IPS DF 4.7 (cell line): ENCODE measurements around the gene ZMYM4.
"Not testable (repeated sequence)": the region's sequence is repeated elsewhere in the genome, so short reads cannot be mapped to it uniquely, and the experiment has no call there.

Experiments
- DNase-seq: peaks from one replicate; pipeline ENCODE4 v3.0.0-alpha.2; 2013; ENCODE audit warnings: low spot score; ENCODE audit errors: extremely low read depth

The ZMYM4 gene

GRCh38 chr1:35268282-35269200 is at the start of gene ZMYM4:
Gene ZMYM4, plus strand, starts transcription at chr1:35268709. Its CDS starts 338 bp downstream, at chr1:35269047.
- DNase-seq: peak; percentile 76

GRCh38 chr1:35220976-35221375 is 47.5 kb upstream of the ZMYM4 start:
- DNase-seq: peak; percentile 28

- DNase-seq: no peak
These were observed 46.0 kb upstream of the ZMYM4 start for GRCh38 chr1:35222322-35223083.

GRCh38 chr1:35223084-35223630 is 45.4 kb upstream of the ZMYM4 start:
- DNase-seq: no peak

- no peak for DNase-seq
These were observed 42.0 kb upstream of the ZMYM4 start for GRCh38 chr1:35226546-35226945.

GRCh38 chr1:35229587-35230360 is 38.7 kb upstream of the ZMYM4 start:
- no peak for DNase-seq

GRCh38 chr1:35231287-35231686 is 37.2 kb upstream of the ZMYM4 start:
- DNase-seq: no peak

- not testable (repeated sequence) for DNase-seq
These were observed 31.7 kb upstream of the ZMYM4 start for GRCh38 chr1:35236772-35237171.

- DNase-seq: no peak
These were observed 24.8 kb upstream of the ZMYM4 start for GRCh38 chr1:35243691-35244090.

- no peak for DNase-seq
These were observed 21.3 kb upstream of the ZMYM4 start for GRCh38 chr1:35247256-35247655.

- DNase-seq: no peak
These were observed 14.6 kb upstream of the ZMYM4 start for GRCh38 chr1:35253941-35254340.

GRCh38 chr1:35255276-35255675 is 13.2 kb upstream of the ZMYM4 start:
- no peak for DNase-seq

- DNase-seq: no peak
These were observed 8.9 kb upstream of the ZMYM4 start for GRCh38 chr1:35259561-35259960.

GRCh38 chr1:35261412-35262120 is 6.9 kb upstream of the ZMYM4 start:
- no peak for DNase-seq

GRCh38 chr1:35264035-35264434 is 4.5 kb upstream of the ZMYM4 start:
- no peak for DNase-seq

GRCh38 chr1:35264871-35265270 is 3.6 kb upstream of the ZMYM4 start:
- DNase-seq: no peak

- DNase-seq: no peak
These were observed 2.2 kb upstream of the ZMYM4 start for GRCh38 chr1:35266306-35266705.

- DNase-seq: no peak
These were observed 886 bp downstream of the ZMYM4 start for GRCh38 chr1:35269201-35269988.

GRCh38 chr1:35269989-35270289 is 1.4 kb downstream of the ZMYM4 start:
- no peak for DNase-seq

- no peak for DNase-seq
These were observed 2.3 kb downstream of the ZMYM4 start for GRCh38 chr1:35270836-35271235.
